GM19099 (cell line): ENCODE data around the gene CTCF.

ENCODE experiments used
- POLR2A ChIP-seq: IDR thresholded peaks from 3 replicates; pipeline ENCODE4 v1.6.1; 2011; ENCODE audit warnings: low read depth; ENCODE audit not compliant: insufficient read length; ENCODE audit errors: extremely low read depth

Gene CTCF

DNA sequence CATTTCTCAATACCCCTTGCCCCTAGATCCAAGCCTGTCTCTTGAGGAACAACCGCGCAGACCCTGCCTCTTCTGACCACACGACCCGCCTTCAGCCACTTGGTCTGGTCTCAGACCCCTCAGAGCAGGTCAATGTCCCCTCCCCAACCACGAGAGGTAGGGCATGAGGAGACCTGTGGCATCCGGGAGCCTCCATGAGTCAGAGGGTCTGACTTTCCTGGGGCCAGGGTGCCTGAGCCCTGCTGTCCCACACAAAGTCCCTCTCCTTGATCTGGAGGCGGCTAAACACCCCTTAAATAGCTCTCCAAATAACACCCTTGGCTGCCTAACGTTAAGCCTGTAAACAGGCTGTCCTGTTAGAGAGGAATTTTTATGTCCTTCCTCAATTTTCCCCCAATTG is 87.7 kb downstream of the CTCF start:
- TF ChIP-seq POLR2A: no peak

DNA sequence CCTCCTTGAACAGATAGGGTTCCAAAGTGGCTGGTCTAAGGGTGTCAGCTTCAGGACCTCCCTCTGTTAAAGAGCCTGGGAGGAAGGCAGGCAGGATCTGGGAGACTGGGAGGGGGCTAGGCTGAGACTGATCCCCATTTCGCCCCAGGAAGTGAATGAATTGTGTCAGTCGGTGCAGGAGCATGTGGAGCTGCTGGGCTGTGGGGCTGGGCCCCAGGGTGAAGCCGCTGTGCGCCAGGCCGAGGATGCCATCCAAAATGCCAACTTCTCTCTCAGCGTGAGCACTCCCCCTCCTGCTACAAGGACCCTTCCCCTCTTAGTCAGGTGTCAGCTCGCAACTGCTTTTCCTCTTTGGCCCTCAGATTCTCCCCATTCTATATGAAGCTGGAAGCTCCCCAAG is 88.7 kb downstream of the CTCF start:
- TF ChIP-seq POLR2A: no peak

DNA sequence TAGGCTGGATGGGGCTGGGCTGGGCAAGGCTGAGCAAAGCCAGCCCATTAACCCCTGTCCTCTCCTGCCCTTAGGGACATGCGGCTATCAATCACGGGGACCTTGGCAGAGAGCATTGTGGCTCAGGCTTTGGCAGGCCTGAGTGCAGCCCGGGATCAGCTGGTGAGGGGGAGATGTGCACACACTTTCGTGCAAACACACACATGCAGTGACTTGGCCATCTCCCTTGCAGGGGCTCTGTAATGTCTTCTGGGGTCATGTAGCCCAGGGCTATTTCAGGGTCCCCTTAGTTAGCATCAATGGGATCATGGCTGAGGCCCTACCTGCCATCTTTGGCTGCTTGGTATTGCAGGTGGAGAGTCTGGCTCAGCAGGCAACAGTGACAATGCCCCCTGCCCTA is 89.5 kb downstream of the CTCF start:
- no peak for TF ChIP-seq POLR2A

DNA sequence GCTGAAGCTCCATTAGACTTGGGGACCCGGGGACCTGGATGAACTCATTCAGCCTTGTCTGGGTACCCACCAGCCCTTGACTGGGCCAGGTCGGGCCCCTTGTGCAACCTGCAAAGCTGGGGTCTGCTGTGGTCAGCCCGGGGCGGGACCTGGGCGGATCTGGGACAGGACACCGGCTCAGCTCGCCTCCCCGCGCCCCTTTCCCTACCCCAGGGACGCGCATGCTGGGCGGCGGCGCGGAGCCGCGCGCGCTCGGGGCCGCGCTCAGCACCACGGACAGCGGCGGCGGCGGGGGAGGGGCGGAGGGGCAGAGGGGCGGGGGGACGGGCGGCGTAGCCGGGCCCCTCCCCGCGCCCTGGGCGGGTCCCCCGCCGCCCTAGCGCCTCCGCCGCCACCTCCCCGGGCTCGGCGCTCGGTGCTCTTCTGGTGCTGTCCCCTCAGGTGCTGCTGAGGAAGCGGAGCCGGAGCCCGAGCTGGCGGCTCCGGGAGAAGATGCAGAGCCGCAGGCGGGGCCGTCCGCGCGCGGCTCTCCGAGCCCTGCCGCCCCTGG is 90.3 kb downstream of the CTCF start:
- no peak for TF ChIP-seq POLR2A

DNA sequence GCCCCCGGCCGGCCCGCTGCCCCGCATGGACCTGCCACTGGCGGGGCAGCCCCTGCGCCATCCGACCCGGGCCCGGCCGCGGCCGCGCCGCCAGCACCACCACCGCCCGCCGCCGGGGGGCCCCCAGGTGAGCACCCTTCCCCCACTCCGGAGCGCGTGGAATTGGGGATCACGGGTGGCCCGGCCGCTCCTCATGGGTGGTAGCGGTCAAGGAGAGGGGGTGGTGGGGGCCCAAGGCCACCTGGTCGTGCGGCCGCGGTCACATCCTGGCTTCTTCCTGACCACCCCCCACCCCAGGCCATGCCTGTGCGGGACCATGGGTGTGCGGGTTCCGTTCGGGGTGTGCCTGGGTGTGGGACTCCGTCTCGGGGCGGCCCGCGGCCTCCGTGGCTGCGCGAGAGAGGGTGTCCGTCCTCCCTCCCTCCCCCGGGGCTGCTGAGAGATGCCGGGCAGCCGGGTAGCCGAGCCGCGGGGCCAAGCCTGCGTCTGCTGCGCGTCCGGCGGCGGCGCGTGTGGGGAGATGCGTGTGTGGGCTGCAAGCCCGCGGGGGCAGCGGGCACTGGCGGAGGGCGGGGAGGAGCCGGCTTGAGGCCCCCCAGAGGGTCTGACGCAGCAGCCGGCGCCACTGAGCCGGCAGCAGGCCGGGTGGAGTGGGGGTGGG is 90.9 kb downstream of the CTCF start:
- TF ChIP-seq POLR2A: no peak

DNA sequence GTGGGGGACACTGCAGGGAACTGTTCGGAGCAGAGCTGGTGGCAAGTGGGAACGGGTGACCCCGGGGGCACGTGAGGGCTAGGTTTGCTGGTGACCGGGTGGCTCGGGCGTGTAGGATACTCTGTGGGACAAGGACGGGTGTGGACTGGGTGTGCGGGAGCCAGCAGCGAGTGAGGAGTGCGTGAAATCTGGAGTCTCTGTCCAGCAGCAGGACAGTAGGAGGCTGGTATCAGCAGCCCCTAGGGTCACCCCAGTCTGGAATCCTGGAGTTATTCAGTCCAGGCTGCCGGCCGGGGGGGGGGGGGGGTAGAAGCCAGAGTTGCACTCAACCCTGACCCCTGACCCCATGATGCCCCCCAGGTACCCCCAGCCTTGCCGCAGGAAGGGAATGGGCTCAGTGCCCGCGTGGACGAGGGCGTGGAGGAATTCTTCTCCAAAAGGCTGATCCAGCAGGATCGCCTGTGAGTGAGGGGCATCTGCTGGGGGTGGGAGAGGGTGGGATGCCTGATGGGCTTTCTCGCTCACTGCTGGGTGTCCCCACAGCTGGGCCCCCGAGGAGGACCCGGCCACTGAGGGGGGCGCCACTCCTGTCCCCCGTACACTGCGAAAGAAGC is 91.6 kb downstream of the CTCF start:
- TF ChIP-seq POLR2A: no peak

DNA sequence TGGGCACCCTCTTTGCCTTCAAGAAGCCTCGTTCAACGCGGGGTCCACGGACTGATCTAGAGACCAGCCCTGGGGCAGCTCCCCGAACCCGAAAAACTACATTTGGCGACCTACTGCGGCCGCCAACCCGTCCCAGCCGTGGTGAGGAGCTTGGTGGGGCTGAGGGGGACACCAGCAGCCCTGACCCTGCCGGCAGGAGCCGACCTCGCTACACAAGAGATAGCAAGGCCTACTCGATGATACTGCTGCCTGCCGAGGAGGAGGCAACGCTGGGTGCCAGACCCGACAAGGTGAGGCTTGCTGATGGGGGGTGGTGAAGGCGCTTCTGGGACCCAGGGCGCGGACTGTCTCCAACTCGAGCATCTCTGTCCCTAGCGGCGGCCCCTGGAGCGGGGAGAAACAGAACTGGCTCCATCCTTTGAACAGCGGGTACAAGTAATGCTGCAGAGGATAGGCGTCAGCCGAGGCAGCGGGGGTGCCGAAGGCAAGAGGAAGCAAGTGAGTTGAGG is 92.1 kb downstream of the CTCF start:
- no peak for TF ChIP-seq POLR2A

DNA sequence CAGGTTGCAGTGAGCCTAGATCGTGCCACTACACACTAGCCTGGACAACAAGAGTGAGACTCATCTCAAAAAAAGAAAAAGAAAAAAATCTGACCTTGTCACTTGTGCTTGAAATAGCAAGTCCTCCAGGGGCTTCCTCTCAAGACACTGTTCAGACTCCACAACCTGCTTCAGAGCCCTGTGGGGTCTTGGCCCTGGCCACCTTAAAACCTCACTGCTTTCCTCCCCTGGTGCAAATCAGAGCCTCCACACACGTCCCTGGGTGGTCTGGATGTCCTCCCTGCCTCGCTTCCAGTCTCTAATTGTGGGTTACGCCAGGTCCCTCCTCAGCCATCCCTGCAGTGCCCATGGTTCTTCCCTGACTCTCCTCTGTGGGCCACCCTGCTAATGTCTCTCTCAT is 93.0 kb downstream of the CTCF start:
- TF ChIP-seq POLR2A: no peak

DNA sequence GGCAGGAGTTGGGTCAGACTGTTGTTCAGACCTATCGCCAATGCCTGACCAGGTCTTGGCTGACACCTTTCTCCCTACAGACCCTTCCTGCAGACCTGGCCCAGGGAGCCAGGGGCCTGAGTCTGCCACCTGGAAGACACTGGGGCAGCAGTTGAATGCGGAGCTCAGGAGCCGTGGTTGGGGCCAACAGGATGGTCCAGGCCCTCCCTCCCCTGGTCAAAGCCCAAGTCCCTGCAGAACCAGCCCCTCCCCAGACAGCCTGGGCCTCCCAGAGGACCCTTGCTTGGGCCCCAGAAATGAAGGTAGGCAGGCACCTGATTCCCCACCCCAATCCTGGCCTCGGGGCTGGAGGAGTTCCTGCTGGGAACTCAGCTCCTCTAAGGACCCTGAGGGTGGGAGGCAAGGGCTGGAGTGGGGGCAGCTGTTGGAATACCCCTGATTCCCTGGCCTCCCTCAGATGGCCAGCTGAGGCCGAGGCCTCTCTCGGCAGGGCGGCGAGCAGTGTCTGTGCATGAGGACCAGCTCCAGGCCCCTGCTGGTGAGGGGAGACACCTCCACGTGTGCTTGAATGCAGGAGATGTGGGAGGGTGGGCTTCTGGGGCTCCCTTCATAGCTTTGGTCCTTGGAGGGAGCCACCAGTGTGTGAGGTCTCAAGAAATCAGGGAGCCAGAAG is 94.2 kb downstream of the CTCF start:
- no peak for TF ChIP-seq POLR2A

DNA sequence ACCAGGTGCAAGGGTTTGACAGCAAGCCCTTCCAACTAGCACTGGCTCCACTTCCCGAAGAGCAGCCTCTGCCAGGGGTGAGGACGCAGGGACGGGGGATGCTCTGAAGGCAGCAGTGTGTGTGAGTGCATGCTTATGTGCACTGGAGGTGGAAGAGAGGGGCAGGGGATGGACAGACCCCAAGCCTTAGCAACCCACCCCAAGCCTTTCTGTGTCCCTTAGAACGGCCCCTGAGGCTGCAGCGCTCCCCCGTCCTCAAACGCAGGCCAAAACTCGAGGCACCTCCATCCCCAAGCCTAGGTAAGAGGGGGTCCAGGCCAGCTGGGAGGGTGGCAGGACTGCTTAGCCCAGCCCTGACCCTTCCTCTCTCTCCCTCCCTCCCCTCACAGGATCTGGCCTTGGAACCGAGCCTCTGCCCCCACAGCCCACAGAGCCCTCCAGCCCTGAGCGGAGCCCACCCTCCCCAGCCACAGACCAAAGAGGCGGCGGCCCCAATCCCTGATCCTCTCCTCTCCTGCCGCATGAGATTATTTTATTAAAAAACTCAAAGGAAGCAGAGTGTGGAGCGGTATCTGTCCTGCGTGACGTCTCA is 94.8 kb downstream of the CTCF start:
- no peak for TF ChIP-seq POLR2A

DNA sequence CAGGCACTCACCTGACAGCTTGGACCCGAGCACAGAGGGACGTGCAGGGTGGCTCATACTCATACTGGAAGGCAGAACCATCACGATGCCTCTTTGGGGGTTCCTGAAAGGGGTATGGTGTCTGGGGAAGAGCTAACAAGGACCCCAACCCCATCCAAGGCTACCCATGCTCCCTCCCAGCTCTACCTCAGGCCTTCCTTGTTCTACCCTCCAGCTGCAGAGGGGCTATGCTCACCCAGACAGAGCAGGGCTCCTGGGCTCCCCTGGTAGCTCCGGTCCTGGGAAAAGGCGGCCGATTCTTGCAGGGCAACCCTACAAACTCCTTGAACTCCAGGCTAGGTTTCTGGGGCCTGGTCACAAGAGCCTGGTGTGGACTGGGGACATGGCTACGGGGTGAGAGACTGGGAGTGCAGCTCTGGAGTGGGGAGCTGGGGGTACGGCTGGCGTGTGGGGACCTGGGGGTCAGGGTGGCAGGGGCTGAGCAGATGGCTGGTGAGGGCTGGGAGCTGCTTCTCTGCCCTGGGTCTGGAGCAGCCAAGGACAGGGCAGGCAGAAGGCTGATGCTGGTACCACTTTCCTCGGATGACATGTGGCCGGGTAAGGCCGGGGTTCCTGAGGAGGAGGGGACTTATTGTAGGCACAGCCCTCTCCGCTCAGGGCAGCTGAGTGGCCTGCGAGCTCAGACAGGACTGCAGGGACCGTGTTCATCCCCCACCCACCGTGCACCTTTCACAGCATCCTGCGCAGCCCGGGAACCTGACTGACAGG is 95.6 kb downstream of the CTCF start:
- no peak for TF ChIP-seq POLR2A

DNA sequence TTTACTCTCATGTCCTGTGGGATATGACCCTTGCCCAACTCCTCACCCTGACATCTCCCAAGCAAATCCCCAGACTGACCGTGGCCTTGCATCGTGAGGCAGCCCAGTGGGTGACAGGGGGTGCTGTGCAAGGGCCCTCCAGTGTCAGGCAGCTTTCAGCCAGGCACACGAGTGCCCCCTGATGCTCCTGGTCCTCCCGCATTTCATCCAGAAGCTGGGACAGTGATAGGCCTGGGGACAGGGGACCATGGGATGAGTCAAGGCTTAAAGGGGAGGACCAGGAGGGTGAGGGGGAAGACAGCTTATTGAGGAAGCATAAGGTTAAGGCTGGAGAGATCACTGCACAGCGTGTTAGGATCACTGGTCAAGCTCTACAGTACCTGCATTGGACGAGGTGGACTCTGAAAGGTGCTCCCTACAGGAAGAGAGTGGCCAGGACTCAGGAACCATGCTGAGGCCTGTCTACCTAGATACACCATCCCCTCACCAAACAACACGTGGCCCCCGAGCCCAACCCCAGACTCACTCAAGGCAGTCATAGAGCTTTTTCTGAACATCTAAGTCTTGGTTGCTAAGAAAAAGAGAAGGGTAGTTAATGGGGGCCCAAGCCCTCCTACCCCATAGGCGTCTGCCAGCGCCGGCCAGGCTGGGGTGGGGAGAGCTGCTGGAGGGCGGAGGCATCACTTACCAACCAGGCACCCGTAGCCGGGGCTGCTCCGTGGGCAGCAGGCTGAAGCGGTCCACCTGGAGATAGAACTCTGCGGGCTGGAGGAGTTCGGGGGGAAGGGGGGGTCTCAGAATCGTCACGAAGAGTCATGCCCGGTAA is 96.7 kb downstream of the CTCF start:
- no peak for TF ChIP-seq POLR2A

DNA sequence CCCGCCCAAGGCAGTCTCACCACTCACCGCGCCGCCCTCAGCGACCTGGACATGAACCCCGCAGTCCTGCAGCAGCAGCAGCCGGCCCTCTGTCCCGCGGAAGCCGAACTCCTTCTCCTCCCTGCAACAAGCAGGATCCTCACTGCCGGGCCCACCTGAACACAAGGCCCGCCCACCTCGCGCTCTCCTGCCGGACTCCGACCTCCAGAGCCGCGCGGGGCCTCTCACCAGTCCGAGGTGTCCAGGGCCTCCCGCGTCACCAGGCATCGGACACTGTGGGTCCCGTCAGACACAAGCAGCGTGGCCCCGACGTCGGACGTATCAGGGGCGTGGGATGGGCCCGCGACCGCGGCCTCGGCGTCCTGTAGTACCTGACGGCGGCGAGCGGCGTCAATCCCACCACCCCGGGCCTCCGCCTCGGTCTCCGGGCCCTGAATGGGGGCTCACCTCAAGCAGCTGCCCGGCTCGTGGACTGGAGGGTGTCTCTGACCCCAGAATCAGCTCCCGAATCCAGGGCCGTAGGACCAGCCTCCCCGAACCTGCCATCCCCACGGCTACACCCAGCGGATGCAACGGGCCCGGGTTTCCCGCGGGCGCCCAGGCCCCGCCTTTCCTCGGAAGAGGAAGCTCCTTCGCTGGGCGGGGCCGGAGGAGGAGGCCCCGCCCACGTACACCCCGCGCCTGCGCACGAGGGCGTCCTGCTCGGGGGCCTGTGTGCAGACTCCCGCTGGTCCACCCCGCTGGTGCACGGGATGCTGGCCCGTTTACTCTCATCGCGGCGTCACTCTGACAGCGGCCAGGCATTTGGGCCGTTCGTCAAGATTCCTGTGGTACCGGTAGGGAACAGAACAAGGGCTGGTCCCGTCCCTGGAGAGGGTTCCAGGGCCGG is 97.6 kb downstream of the CTCF start, which contains the start of gene ACD:
ACD (minus strand) TSS at position 586 of the 889 bp plus-strand sequence; CDS start at position 546, 40 bp downstream.
- TF ChIP-seq POLR2A: peak; percentile 86
